HG03457 (cell line): ENCODE data around the gene CMSS1.

Experiments used
- ATAC-seq: cut with Tn5 transposase; IDR thresholded peaks from one replicate; pipeline ENCODE4 v1.9.1; 2021; ENCODE audit warnings: moderate number of reproducible peaks; ENCODE audit not compliant: unreplicated experiment

Gene CMSS1

GRCh38 chr3:100124201-100124761 is 306.6 kb downstream of the CMSS1 start:
- ATAC-seq: no peak

- no peak for ATAC-seq
Observed at GRCh38 chr3:100125161-100125938, 307.7 kb downstream of the CMSS1 start.

GRCh38 chr3:100127792-100128191 is 310.1 kb downstream of the CMSS1 start:
- no peak for ATAC-seq

GRCh38 chr3:100128565-100128964 is 310.9 kb downstream of the CMSS1 start:
- ATAC-seq: no peak

- ATAC-seq: no peak
Observed at GRCh38 chr3:100129941-100130340, 312.3 kb downstream of the CMSS1 start.

GRCh38 chr3:100131241-100131640 is 313.6 kb downstream of the CMSS1 start:
- no peak for ATAC-seq

GRCh38 chr3:100136921-100137320 is 319.3 kb downstream of the CMSS1 start:
- no peak for ATAC-seq

- no peak for ATAC-seq
Observed at GRCh38 chr3:100140976-100141375, 323.3 kb downstream of the CMSS1 start.

GRCh38 chr3:100141586-100141985 is 323.9 kb downstream of the CMSS1 start:
- ATAC-seq: no peak

GRCh38 chr3:100144255-100144866 is 326.7 kb downstream of the CMSS1 start:
- ATAC-seq: peak; percentile 91

GRCh38 chr3:100149130-100149529 is 331.5 kb downstream of the CMSS1 start:
- no peak for ATAC-seq

GRCh38 chr3:100149713-100150415 is 332.2 kb downstream of the CMSS1 start:
- no peak for ATAC-seq

- ATAC-seq: no peak
Observed at GRCh38 chr3:100150473-100150872, 332.8 kb downstream of the CMSS1 start.

GRCh38 chr3:100151024-100151707 is 333.5 kb downstream of the CMSS1 start:
- no peak for ATAC-seq

GRCh38 chr3:100154171-100154570 is 336.5 kb downstream of the CMSS1 start:
- no peak for ATAC-seq

- ATAC-seq: no peak
Observed at GRCh38 chr3:100155128-100155527, 337.5 kb downstream of the CMSS1 start.

GRCh38 chr3:100155590-100155989 is 337.9 kb downstream of the CMSS1 start:
- ATAC-seq: no peak

- ATAC-seq: no peak
Observed at GRCh38 chr3:100157685-100158084, 340.0 kb downstream of the CMSS1 start.

GRCh38 chr3:100158918-100159330 is 341.3 kb downstream of the CMSS1 start:
- no peak for ATAC-seq

GRCh38 chr3:100159331-100160153 is 341.9 kb downstream of the CMSS1 start:
- no peak for ATAC-seq
